GM12872 (cell line): ENCODE measurements around the gene CNGB1.

Source experiments
- TF ChIP-seq, protein P1 (sequence below): IDR thresholded peaks from 3 replicates; pipeline ENCODE4 v1.5.1; 2011; ENCODE audit warnings: low read depth, mild to moderate bottlenecking, low read length, moderate library complexity; ENCODE audit not compliant: insufficient read depth

CNGB1 gene

GRCh38 chr16:57873218-57873617, 97.7 kb downstream of the CNGB1 start:
- TF ChIP-seq, protein P1, sequence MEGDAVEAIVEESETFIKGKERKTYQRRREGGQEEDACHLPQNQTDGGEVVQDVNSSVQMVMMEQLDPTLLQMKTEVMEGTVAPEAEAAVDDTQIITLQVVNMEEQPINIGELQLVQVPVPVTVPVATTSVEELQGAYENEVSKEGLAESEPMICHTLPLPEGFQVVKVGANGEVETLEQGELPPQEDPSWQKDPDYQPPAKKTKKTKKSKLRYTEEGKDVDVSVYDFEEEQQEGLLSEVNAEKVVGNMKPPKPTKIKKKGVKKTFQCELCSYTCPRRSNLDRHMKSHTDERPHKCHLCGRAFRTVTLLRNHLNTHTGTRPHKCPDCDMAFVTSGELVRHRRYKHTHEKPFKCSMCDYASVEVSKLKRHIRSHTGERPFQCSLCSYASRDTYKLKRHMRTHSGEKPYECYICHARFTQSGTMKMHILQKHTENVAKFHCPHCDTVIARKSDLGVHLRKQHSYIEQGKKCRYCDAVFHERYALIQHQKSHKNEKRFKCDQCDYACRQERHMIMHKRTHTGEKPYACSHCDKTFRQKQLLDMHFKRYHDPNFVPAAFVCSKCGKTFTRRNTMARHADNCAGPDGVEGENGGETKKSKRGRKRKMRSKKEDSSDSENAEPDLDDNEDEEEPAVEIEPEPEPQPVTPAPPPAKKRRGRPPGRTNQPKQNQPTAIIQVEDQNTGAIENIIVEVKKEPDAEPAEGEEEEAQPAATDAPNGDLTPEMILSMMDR = no peak

DNA sequence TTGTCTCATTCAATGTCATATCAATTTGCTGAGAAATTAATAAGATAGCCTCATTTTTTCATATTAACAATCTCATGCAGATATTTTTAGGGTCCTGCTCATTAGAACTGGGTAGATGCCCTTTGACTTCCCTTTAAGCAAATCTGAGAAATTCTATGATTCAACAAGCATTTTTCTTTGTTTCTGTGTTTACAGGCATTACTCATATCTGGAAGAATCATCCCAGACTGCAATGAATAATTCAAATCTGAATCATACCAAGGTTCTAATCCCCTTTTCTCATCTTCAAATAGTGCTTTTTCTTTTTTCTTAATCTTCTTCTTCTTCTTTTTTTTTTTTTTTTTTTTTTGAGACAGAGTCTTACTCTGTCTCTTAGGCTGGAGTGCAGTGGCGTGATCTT, 99.5 kb downstream of the CNGB1 start:
- TF ChIP-seq, protein P1 = no peak

GRCh38 chr16:57870753-57871454, 100.0 kb downstream of the CNGB1 start:
- TF ChIP-seq, protein P1 = no peak

DNA sequence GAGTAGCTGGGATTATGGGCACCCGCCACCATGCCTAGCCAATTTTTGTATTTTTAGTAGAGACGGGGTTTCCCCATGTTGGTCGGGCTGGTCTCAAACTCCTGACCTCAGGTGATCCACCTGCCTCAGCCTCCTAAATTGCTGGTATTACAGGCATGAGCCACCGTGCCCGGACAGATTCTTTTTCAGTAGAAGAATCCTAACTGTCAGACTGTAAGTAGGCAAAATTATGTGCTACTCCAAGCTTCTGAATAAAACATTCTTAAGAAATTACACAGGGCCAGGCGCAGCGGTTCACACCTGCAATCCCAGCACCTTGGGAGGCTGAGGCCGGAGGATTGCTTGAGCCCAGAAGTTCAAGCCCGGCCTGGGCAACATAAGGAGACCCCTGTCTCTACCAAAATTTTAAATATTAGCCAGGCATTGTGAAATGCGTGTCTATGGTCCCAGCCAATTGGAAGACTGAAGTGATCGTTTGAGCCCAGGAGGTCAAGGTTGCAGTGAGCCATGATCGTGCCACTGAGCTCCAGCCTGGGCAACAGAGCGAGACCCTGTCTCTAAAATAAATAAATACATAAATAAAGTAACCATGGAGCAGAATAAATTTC, 101.9 kb downstream of the CNGB1 start:
- TF ChIP-seq, protein P1 = no peak

DNA sequence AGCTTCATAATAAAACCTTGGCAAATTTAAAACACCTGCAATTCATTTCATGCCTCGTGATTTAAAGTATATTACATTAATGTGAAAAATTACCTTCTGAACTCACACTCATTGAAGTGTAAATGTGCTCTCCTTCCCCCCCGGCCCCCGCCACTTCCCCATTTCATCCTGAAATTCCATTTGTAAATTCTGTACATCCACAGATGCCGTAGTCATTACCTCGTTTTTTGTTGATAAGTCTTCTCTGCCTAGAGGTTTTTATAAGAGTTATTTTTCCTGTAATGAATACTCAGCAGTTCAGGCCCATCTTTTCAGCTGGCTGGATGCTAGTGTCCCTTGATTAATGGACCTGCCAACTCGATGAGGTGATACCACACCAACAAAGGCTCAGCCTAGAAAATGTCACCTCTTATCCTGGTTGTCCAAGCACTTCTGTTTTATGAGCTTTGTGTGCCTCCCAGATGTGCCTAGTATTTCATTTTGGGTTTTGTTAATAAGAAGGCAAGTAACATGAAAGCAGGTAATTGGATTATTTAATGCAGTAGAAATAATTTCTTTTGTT, 103.8 kb downstream of the CNGB1 start:
- TF ChIP-seq, protein P1 = no peak

DNA sequence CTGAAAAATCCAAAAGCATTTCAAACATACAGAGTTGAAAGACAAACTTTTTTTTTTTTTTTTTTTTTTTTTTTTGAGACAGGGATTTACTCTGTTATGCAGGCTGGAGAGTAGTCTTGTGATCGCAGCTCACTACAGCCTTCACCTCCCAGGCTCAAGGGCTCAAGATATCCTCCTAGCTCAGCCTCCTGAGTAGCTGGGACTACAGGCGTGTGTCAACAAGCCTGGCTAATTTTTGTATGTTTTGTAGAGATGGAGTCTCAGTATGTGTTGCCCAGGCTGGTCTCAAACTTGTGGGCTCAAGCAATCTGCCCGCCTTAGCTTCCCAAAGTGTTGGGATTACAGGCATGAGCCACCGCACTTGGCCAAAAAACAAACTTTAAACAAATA, 104.4 kb downstream of the CNGB1 start:
- TF ChIP-seq, protein P1 = no peak

DNA sequence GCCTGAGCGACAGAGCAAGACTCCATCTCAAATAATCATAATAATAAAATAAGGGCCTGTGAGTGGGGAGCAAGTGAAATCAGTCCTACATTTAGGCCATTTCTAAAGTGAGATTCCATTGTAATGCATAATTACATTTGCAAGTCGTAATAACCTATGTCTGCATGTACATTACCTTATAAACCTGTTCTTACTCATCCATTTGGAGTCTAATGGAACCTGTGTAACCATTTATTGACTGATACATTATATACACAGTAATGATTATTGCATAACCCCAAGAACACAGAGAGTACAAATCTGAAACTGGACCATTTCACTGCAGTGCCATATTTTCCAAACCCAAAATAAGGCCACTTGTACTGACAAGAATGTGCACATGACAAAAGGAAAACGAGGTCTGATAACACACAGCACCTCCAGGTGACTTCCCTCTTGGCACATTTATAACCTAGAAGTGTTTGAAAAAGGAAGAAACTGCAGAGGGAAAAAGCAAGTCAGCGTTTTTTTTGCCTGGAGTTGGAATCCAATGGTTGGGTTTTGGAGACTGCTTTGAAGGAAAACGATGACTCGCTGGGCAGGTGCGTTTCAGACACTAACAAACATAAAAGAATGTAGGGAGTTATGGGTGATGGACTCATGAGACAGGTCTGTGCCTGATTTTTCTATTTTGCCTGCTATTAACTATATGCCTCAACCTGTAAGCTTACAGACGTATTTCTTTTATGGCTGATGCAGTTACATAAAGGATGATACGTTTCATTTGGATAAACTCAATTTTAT, 105.0 kb downstream of the CNGB1 start:
- TF ChIP-seq, protein P1 = no peak
